Upper lobe of left lung (tissue), 6 donors: ENCODE results near the gene ALKBH5. TPM values are rescaled to one million over a fixed set of nuclear protein-coding genes. Genes with fewer than 3 reads are reported as not detected.

ENCODE experiments used
- ATAC-seq, 2 donors: fragments of 200-7000 bp; cut with Tn5 transposase; one replicate each; pipeline ENCODE4 v1.9.1; 2022; ENCODE audit warnings: mild to moderate bottlenecking in 2 of 2, moderate library complexity in 2 of 2; ENCODE audit not compliant: low FRiP score in 2 of 2
- DNase-seq, 2 donors: peaks; one replicate each; pipeline ENCODE4 v3.0.0-alpha.2; 2019 to 2020
- H3K27ac ChIP-seq, 4 donors: fragments of 200-600 bp; sonication (generic); one replicate each; pipeline ENCODE4 v1.5.1; 2016 to 2019
- H3K27me3 ChIP-seq, 4 donors: fragments of 200-600 bp; sonication (generic); one replicate each; pipeline ENCODE4 v1.5.1; 2017 to 2019
- H3K36me3 ChIP-seq, 4 donors: fragments of 200-600 bp; sonication (generic); one replicate each; pipeline ENCODE4 v1.5.1; 2016 to 2019
- H3K4me1 ChIP-seq, 4 donors: fragments of 200-600 bp; sonication (generic); one replicate each; pipeline ENCODE4 v1.5.1; 2018 to 2019
- H3K4me3 ChIP-seq, 4 donors: fragments of 200-600 bp; sonication (generic); one replicate each; pipeline ENCODE4 v1.5.1; 2017 to 2019; ENCODE audit warnings: mild to moderate bottlenecking in 2 of 4, moderate library complexity in 1 of 4
- H3K9me3 ChIP-seq, 4 donors: fragments of 200-600 bp; sonication (generic); one replicate each; pipeline ENCODE4 v1.5.1; 2018 to 2019
- EP300 ChIP-seq, 4 donors: sonication (generic); formaldehyde crosslinking; IDR thresholded peaks; one replicate each; pipeline ENCODE4 v1.5.1; 2017; ENCODE audit warnings: antibody characterized with exemption in 4 of 4, control low read depth in 2 of 4
- POLR2A ChIP-seq, 4 donors: fragments of 450-650 bp; IDR thresholded peaks; one replicate each; pipeline ENCODE4 v1.5.1; 2016 to 2017; ENCODE audit warnings: antibody characterized with exemption in 4 of 4, mild to moderate bottlenecking in 2 of 4
- POLR2AphosphoS5 ChIP-seq, 2 donors: sonication (generic); formaldehyde crosslinking; IDR thresholded peaks; one replicate each; pipeline ENCODE4 v1.5.1; 2017; ENCODE audit warnings: antibody characterized with exemption in 2 of 2
- WGBS, 2 donors: methylation state at CpG; one replicate each; pipeline ENCODE4 v1.1.5; 2017 to 2018; 5-methylcytosine and 5-hydroxymethylcytosine counted together
- total RNA-seq, 6 donors: library from RNA; depleted of rRNA in 4 of 6; stranded (reverse); fragments of >200 nt in 4 of 6; gene quantifications; one replicate each; pipeline versions ENCODE4 v1.1.0 to v1.2.1, GENCODE V29; 2016 to 2021
- TF ChIP-seq, protein P1 (sequence below), 6 experiments: fragments of 450-650 bp in 4 of 6; fragments of 200-600 bp in 2 of 6; sonication (generic) in 2 of 6; IDR thresholded peaks; one replicate each; pipeline ENCODE4 v1.5.1; 2016 to 2019; ENCODE audit warnings: antibody characterized with exemption in 6 of 6
- donor health status: DM: no; HTN: no; CAD: no; lungs with moderate emphysema.
- donor health status: DM: no; HTN: yes; CAD: no; lungs with severe emphysema.

ALKBH5 gene
- total RNA-seq, 6 donors from 2014 or later, result 63.9 to 112 (median 94.7) TPM

DNA sequence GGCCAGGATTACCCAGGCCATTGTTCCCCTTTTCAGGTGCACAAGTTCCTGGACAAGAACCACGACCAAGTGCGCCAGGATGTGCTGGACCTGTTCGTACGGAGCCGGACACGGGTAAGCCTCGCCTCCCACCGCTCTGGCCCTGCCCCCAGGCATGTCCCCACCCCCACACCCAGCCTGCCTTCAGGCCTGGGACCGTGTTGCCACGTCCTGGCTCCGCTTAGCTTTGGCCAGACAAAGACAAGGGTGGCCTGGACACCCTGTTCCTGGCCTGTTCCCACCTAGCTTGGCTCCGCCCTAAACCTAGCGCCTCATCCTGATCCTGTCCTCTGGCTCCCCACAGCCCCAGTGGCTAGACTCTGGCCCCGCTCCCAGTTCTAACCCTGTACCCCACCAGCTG is 44.1 kb upstream of the ALKBH5 start:
- DNase-seq (peak in 1 of 2 donors; percentile 63), ATAC-seq (no peak)
- TF ChIP-seq, protein P1, sequence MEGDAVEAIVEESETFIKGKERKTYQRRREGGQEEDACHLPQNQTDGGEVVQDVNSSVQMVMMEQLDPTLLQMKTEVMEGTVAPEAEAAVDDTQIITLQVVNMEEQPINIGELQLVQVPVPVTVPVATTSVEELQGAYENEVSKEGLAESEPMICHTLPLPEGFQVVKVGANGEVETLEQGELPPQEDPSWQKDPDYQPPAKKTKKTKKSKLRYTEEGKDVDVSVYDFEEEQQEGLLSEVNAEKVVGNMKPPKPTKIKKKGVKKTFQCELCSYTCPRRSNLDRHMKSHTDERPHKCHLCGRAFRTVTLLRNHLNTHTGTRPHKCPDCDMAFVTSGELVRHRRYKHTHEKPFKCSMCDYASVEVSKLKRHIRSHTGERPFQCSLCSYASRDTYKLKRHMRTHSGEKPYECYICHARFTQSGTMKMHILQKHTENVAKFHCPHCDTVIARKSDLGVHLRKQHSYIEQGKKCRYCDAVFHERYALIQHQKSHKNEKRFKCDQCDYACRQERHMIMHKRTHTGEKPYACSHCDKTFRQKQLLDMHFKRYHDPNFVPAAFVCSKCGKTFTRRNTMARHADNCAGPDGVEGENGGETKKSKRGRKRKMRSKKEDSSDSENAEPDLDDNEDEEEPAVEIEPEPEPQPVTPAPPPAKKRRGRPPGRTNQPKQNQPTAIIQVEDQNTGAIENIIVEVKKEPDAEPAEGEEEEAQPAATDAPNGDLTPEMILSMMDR (IDR thresholded peaks at IDR 0.05), result no peak
- no peak for TF ChIP-seq POLR2AphosphoS5 (IDR thresholded peaks at IDR 0.05)
- no peak for TF ChIP-seq EP300 (IDR thresholded peaks at IDR 0.05)
- no peak for TF ChIP-seq POLR2A (IDR thresholded peaks at IDR 0.05)
- Histone ChIP-seq H3K27me3 (no peaks in the 10 kb centered on the region), H3K36me3 (no peaks in the 10 kb centered on the region), H3K4me1 (peaks cover 0 to 10% (median 5%) of the 10 kb centered on the region in 4 donors), H3K9me3 (no peaks in the 10 kb centered on the region), H3K27ac (no peak overlapping the region), H3K4me3 (no peak overlapping the region)
- 54 to 78% methylated on average over 5 to 14 of the region's 14 CpGs for WGBS, 2 donors

DNA sequence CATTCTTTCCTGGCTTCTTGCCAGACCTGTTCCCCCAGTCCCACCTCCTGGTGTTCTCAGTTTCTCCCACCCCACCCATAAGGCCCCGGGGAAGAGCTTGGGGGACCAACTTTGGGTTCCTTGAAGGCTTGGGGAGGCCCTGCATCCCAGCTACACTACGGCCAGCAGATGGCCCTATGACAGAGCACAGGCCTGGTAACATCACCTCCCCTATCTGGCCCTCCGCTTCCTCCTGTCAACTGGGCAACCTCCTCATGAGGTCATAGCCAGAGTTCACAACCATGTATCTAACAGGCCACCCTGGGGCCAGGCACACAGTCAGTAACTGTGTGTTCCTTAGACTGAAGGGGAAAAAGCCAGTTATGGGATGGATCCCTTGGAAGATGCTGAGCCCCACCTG is 43.7 kb upstream of the ALKBH5 start:
- ATAC-seq, result peak in 1 of 2 donors; percentile 11
- TF ChIP-seq POLR2AphosphoS5 (IDR thresholded peaks at IDR 0.05), result no peak
- no peak for TF ChIP-seq POLR2A (IDR thresholded peaks at IDR 0.05)
- no peak for TF ChIP-seq EP300 (IDR thresholded peaks at IDR 0.05)
- TF ChIP-seq, protein P1 (IDR thresholded peaks at IDR 0.05), result no peak
- no peaks in the 10 kb centered on the region for H3K36me3 ChIP-seq
- no peaks in the 10 kb centered on the region for H3K27me3 ChIP-seq
- H3K4me3 ChIP-seq, result no peak overlapping the region
- H3K27ac ChIP-seq, result no peak overlapping the region
- WGBS, 2 donors, result 57 to 65% methylated on average over 3 of the region's 3 CpGs
- H3K9me3 ChIP-seq, result no peaks in the 10 kb centered on the region
- H3K4me1 ChIP-seq, result peaks cover 0 to 10% (median 5%) of the 10 kb centered on the region in 4 donors
- no peak for DNase-seq

DNA sequence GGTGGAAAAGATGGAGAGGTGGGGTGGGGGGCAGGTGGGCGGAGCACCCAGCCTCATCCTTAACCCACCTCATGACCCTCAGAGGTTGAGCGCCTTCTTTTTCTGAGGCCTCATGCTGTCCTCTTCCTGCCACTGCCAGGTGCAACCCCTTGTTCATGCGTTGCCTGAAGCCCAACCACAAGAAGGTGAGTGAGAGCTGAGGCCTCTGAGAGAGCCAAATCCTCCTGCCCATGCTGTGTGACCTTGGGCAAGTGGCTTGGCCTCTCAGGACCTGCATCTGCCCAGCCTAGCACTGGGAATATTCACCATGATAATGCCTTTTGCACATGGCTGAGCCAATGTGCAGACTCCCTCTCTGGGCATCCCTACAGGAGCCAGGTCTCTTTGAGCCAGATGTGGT is 43.0 kb upstream of the ALKBH5 start:
- no peak for TF ChIP-seq POLR2A (IDR thresholded peaks at IDR 0.05)
- TF ChIP-seq POLR2AphosphoS5 (IDR thresholded peaks at IDR 0.05), result no peak
- TF ChIP-seq EP300 (IDR thresholded peaks at IDR 0.05), result no peak
- TF ChIP-seq, protein P1 (IDR thresholded peaks at IDR 0.05), result no peak
- H3K27me3 ChIP-seq, result no peaks in the 10 kb centered on the region
- WGBS, 2 donors, result 83 to 86% methylated on average over 2 to 3 of the region's 3 CpGs

DNA sequence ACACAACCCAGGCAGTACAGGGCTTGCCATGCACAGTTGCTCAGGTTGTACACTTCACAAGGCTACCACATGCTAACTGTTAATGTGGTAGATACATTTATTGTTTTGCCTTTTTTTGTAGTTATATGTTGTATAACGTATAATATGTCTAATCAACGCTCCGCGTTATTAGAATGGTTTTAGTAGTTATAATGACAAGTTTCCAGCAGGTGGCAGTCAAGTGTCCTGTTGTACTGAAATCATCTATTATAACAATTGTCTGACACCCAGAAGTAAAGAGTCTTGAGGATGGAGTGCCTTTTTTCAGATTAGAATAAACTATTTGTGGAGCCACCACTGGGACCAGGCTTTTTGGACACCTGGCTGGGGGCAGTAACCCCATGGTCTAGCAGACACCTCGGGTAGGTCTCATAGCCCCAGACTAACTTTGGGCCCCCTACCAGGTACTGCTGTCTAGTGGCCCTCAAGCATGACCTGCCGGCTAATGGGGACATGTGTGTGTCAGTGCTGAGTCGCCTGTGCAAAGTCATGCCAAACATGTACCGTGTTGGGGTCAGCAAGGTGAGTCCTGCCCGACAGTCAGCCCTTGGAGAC is 42.3 kb upstream of the ALKBH5 start:
- ATAC-seq, result peak in 1 of 2 donors; percentile 60
- H3K4me3 ChIP-seq, result no peak overlapping the region
- H3K27me3 ChIP-seq, result no peaks in the 10 kb centered on the region
- peaks cover 0 to 10% (median 5%) of the 10 kb centered on the region in 4 donors for H3K4me1 ChIP-seq
- no peaks in the 10 kb centered on the region for H3K36me3 ChIP-seq
- no peak for DNase-seq
- no peak for TF ChIP-seq POLR2A (IDR thresholded peaks at IDR 0.05)
- TF ChIP-seq, protein P1 (IDR thresholded peaks at IDR 0.05), result peak; percentile 37 to 72 (median 60)
- no peak overlapping the region for H3K27ac ChIP-seq
- WGBS, 2 donors, result 32 to 36% methylated on average over 9 of the region's 9 CpGs
- H3K9me3 ChIP-seq, result no peaks in the 10 kb centered on the region

More for the DNA sequence above, 43.0 kb upstream of the ALKBH5 start:
- Histone ChIP-seq H3K27ac (no peak overlapping the region), H3K9me3 (no peaks in the 10 kb centered on the region), H3K4me3 (no peak overlapping the region), H3K36me3 (no peaks in the 10 kb centered on the region), H3K4me1 (peaks cover 0 to 10% (median 5%) of the 10 kb centered on the region in 4 donors)
- DNase-seq (no peak), ATAC-seq (no peak)

DNA sequence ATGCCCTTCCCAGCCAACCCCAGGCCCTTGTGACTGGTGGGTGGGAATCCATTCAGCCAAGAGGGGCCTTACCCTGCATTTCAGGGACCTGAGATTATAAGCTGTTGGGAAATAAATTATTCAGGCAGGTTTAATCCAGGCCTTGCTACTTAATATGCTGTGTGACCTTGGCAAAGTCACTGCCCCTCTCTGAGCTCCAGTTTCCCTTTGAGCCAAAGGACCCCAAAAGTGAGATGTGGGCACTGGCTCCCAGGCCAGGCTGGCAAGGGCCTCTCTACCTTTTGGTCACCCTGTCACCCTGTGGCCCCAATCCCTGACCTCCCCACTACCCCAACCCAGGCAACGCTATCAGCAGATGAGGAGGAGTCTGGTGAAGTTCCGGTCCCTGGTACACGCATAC is 41.2 kb upstream of the ALKBH5 start:
- DNase-seq (no peak), ATAC-seq (no peak)
- Histone ChIP-seq H3K4me3 (no peak overlapping the region), H3K4me1 (peaks cover 0 to 10% (median 5%) of the 10 kb centered on the region in 4 donors), H3K36me3 (no peaks in the 10 kb centered on the region), H3K9me3 (no peaks in the 10 kb centered on the region), H3K27ac (no peak overlapping the region), H3K27me3 (no peaks in the 10 kb centered on the region)
- WGBS, 2 donors, result 100% methylated on average over 2 to 3 of the region's 3 CpGs
- TF ChIP-seq POLR2A (IDR thresholded peaks at IDR 0.05) (no peak), POLR2AphosphoS5 (IDR thresholded peaks at IDR 0.05) (no peak), EP300 (IDR thresholded peaks at IDR 0.05) (no peak)
- TF ChIP-seq, protein P1 (IDR thresholded peaks at IDR 0.05), result no peak
